Ureter (tissue), 1 donor: ENCODE measurements around the gene NOVA2. TPM values are rescaled to one million over a fixed set of nuclear protein-coding genes. Genes with fewer than 3 reads are reported as not detected.
"Not testable (repeated sequence)": the region's sequence is repeated elsewhere in the genome, so short reads cannot be mapped to it uniquely, and the experiment has no call there.

Experiments
- DNase-seq: peaks from one replicate; pipeline ENCODE4 v3.0.0-alpha.2; 2020; ENCODE audit warnings: low spot score
- total RNA-seq: library from RNA; stranded (reverse); gene quantifications from one replicate; pipeline ENCODE4 v1.2.4, GENCODE V29; 2023
- donor health status: DM: yes; HTN: yes; CAD: no.

NOVA2 gene
- total RNA-seq, 1 donor from 2014 or later = 4.4 TPM

DNA sequence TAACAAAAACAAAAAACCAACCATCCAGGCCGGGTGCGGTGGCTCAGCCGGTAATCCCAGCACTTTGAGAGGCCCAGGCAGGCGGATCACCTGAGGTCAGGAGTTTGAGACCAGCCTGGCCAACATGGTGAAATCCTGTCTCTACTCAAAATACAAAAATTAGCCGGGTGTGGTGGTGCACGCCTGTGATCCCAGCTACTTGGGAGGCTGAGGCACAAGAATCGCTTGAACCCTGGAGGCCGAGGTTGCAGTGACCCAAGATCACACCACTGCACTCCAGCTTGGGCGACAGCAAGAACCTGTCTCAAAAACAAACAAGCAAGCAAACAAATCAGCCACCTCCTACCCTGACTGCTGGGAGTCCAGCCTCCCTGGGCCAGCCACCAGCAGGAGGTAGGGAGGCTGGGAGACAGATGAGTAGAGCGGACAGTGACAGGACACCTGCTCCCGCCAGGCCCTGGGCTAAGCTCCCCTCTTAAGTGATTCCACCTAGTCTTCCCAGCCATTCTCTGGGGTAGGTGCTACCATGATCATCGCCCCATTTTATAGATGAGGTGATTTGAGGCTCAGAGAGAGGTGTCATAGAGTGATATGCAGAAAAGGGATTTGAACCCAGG, 77.6 kb downstream of the NOVA2 start:
- DNase-seq = not testable (repeated sequence)

- DNase-seq = no peak
Measured at GRCh38 chr19:45895519-45895972, 78.1 kb downstream of the NOVA2 start.

- DNase-seq = no peak
Measured at GRCh38 chr19:45890877-45891276, 82.8 kb downstream of the NOVA2 start.

- DNase-seq = no peak
Measured at GRCh38 chr19:45889210-45889885, 84.3 kb downstream of the NOVA2 start.

DNA sequence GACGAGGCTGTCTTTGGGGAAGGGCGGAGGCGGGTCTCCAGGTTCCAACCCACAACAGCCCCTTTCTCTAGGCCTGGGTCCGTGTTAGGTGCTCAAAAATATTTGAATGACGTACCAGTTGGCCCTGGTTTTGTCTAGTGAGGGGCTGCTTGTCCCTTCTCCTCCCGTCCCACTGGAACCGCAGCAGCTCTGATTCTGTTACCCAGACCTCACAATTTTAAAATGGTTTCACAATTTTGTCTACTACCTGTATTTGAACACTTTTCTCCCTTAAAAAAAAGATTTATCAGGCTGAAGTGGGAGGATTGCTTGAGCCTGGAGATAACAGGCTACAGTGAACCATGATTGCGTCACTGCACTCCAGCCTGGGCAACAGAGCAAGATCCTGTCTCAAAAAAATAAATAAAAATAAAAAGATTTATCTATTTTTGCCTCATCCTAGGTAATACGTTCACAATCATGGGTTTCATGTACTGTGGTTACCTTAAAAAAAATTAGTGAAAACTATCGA, 86.4 kb downstream of the NOVA2 start:
- DNase-seq = no peak

DNA sequence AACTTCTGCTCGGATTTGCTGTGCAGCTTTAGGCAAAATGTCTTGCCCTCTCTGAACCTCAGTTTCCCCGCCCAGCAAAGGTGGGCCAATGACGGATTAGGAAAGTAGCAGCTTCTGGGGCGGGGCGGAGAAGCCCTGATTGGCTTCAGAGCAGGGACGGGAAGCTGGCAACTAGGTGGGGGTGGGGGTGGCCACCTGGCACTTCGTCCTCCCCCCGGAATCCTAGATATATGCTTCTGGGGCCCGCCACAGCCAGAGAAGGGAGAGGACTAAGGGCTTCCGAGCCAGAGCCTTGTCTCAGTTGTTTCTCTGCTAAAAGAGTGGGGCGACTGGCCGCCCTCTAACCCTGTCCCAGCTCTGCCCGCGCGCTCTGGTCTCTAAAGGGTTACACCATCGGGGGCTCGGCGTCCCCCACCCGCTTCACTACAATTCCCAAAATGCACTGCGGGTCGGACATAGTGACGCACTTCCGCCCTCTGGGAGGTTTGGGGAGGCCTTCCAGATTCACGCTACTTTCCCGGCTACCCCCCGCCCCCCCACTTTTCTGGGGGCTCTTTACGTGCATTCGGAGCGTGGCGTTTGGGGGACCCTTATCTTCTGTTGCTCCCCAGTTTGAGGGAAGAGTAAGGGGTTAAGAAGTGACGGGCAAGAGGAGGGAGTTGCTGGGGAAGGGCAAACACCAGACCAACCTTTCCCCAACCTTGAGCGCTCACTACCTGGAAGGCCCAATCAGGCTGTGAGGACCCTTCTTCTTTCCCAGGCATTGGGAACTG, 87.1 kb downstream of the NOVA2 start:
- DNase-seq = peak; percentile 95

DNA sequence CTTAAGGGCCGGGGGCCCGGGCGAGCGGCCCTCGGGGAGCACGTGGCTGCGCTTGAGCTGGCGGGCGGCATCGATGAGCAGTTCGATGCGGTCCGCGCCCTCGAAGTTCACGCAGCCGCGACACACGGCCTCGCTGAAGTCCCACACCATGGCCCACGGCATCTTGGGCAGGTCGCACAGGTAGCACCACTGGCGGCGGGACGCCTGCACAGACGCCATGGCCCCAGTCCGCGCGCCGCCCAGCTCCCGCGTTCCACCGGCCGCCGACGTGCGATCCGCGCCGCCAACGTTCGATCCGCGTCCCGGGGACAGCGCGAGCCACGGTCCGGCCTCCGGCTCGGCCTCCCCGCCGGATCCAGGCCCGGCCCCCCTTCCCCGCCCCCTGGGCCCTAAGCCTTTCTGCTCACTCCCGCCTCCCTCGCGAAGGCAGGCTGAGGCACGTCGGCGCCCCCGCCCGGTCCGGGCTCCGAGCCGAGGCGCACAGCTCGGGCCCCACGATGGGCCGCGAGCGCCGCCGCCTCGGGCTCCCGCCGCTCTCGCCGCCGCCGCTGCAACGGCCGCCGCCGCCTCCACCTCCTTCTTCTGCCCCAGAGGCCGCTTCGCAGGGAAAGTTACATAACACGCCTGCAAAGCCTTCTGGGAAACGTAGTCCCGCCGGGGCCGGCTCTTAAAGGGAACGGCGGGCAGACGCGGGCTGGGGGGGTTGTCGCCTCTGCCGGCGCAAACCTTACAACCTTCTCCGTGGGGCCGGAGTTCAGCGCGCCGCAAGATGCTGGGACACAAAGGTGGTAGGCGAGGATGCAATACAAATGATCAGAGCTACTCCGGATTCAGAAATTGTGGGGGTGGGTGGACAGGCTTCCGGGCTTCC, 87.9 kb downstream of the NOVA2 start, which contains the start of gene IRF2BP1:
Gene IRF2BP1, minus strand, starts transcription at position 586 of the 871 bp plus-strand sequence. Its CDS starts 367 bp downstream, at position 219.
- peak; percentile 94 for DNase-seq

- DNase-seq = no peak
Measured at GRCh38 chr19:45884682-45885555, 88.7 kb downstream of the NOVA2 start.

GRCh38 chr19:45883881-45884681, 89.6 kb downstream of the NOVA2 start:
- DNase-seq = no peak

Other genes with a start within 250 kb of the NOVA2 start
- 24.8 TPM for gene FBXO46, start 243.0 kb downstream of the NOVA2 start, total RNA-seq
- gene MEIOSIN, start 240.4 kb downstream of the NOVA2 start, total RNA-seq = not detected
- 18.1 TPM for gene SIX5, start 204.6 kb downstream of the NOVA2 start, total RNA-seq
- 106 TPM for gene DMPK, start 191.4 kb downstream of the NOVA2 start, total RNA-seq
- 64.2 TPM for gene DMWD, start 181.0 kb downstream of the NOVA2 start, total RNA-seq
- 0.21 TPM for gene RSPH6A, start 158.6 kb downstream of the NOVA2 start, total RNA-seq
- 81.1 TPM for gene SYMPK, start 110.7 kb downstream of the NOVA2 start, total RNA-seq
- not detected for gene FOXA3, start 109.5 kb downstream of the NOVA2 start, total RNA-seq
- 22.0 TPM for gene IRF2BP1, start 87.7 kb downstream of the NOVA2 start, total RNA-seq
- 5.5 TPM for gene MYPOP, start 71.3 kb downstream of the NOVA2 start, total RNA-seq
- gene NANOS2, start 59.1 kb downstream of the NOVA2 start, total RNA-seq = not detected
- gene CCDC61, start 21.6 kb upstream of the NOVA2 start, total RNA-seq = 28.8 TPM
- gene PGLYRP1, start 49.2 kb upstream of the NOVA2 start, total RNA-seq = not detected
- gene IGFL4, start 67.1 kb upstream of the NOVA2 start, total RNA-seq = not detected
- gene IGFL3, start 150.8 kb upstream of the NOVA2 start, total RNA-seq = not detected
- not detected for gene IGFL2, start 174.4 kb upstream of the NOVA2 start, total RNA-seq